H1 (cell line): Measurements from ENCODE around the gene ISOC2. TPM values are rescaled to one million over a fixed set of nuclear protein-coding genes. Genes with fewer than 3 reads are reported as not detected.
A peak's percentile ranks its signal among the peaks of the same experiment; 100 is the strongest.

ENCODE experiments used
- CTCF ChIA-PET: fragments of 300-600 bp; sonication (Branson Sonifier 250); formaldehyde crosslinking; loops from one replicate; lab custom pipeline; 2021; ENCODE audit not compliant: partially characterized antibody; lab: Charles Lee
- POLR2A ChIA-PET: fragments of 300-600 bp; sonication (Branson Sonifier 250); formaldehyde crosslinking; loops from one replicate; lab custom pipeline; 2021; ENCODE audit warnings: inconsistent platforms; ENCODE audit not compliant: partially characterized antibody; lab: Charles Lee
- DNase-seq, 2 experiments: peaks; one replicate each; pipeline versions ENCODE4 v3.0.0 to v3.0.0-alpha.2; 2010 to 2022; ENCODE audit warnings: low spot score in 2 of 2, low read depth in 1 of 2, mixed read lengths in 1 of 2
- FAIRE-seq: peaks from 2 replicates; lab custom pipeline; 2011; peaks lifted over from hg19 to GRCh38; lab: Jason Lieb, UNC
- H2AFZ ChIP-seq: 2 replicates; pipeline ENCODE4 v1.8.1; 2012; ENCODE audit warnings: low read length, inconsistent platforms
- H2AK5ac ChIP-seq: 2 replicates; pipeline ENCODE4 v1.6.1; 2013; ENCODE audit warnings: low read depth, low read length
- H2BK120ac ChIP-seq: replicated peaks from 2 replicates; pipeline ENCODE3; 2013; ENCODE audit warnings: low read depth, low read length, inconsistent platforms
- H2BK12ac ChIP-seq: 2 replicates; pipeline ENCODE4 v1.6.1; 2013; ENCODE audit warnings: low read depth, low read length
- H2BK15ac ChIP-seq: 2 replicates; pipeline ENCODE4 v1.6.1; 2013; ENCODE audit warnings: low read length
- H2BK20ac ChIP-seq: 2 replicates; pipeline ENCODE4 v1.6.1; 2013; ENCODE audit warnings: low read length
- H2BK5ac ChIP-seq: 2 replicates; pipeline ENCODE4 v1.6.1; 2013; ENCODE audit warnings: low read depth, low read length
- H3K14ac ChIP-seq: 2 replicates; pipeline ENCODE4 v1.6.1; 2013; ENCODE audit warnings: inconsistent platforms; ENCODE audit not compliant: insufficient read length
- H3K18ac ChIP-seq: 2 replicates; pipeline ENCODE4 v1.6.1; 2013; ENCODE audit warnings: low read length; ENCODE audit errors: extremely low read depth
- H3K23ac ChIP-seq: 2 replicates; pipeline ENCODE4 v1.6.1; 2013; ENCODE audit warnings: inconsistent platforms; ENCODE audit not compliant: insufficient read length
- H3K23me2 ChIP-seq: 2 replicates; pipeline ENCODE4 v1.6.1; 2013; ENCODE audit warnings: low read depth, low read length
- H3K27ac ChIP-seq: 2 replicates; pipeline ENCODE4 v1.6.1; 2011; ENCODE audit warnings: low read depth, low read length, inconsistent platforms
- H3K27me3 ChIP-seq, 4 experiments: replicated peaks in 1 of 4; 1 replicate in 1 of 4; 2 replicates in 3 of 4; pipeline versions ENCODE4 v1.6.1 to v1.8.1; 2011 to 2013; ENCODE audit warnings: low read length in 3 of 4, mild to moderate bottlenecking in 3 of 4, inconsistent platforms in 2 of 4, mixed read lengths in 2 of 4, moderate library complexity in 1 of 4; ENCODE audit not compliant: control insufficient read depth in 3 of 4, insufficient read depth in 3 of 4; ENCODE audit errors: extremely low read depth in 1 of 4
- H3K36me3 ChIP-seq, 4 experiments: 2 replicates each; pipeline versions ENCODE4 v1.6.1 to v1.8.1; 2011 to 2013; ENCODE audit warnings: mild to moderate bottlenecking in 4 of 4, low read length in 3 of 4, moderate library complexity in 2 of 4, control low read depth in 1 of 4, inconsistent platforms in 1 of 4; ENCODE audit not compliant: insufficient read depth in 4 of 4, control insufficient read depth in 2 of 4
- H3K4ac ChIP-seq: replicated peaks from 2 replicates; pipeline ENCODE3; 2013; ENCODE audit warnings: low read length, low read depth, mixed read lengths, inconsistent platforms; ENCODE audit not compliant: insufficient read length
- H3K4me1 ChIP-seq, 4 experiments: replicated peaks in 1 of 4; 1 replicate in 1 of 4; 2 replicates in 3 of 4; pipeline versions ENCODE4 v1.6.1 to v1.8.1; 2011 to 2013; ENCODE audit warnings: low read length in 3 of 4, inconsistent platforms in 2 of 4, mixed read lengths in 1 of 4; ENCODE audit not compliant: insufficient read depth in 4 of 4, control insufficient read depth in 3 of 4
- H3K4me2 ChIP-seq, 2 experiments: 2 replicates each; pipeline versions ENCODE4 v1.6.1 to v1.8.1; 2011 to 2013; ENCODE audit warnings: low read depth in 2 of 2, low read length in 2 of 2, control low read depth in 1 of 2, inconsistent platforms in 1 of 2, mild to moderate bottlenecking in 1 of 2; ENCODE audit not compliant: insufficient read depth in 1 of 2
- H3K4me3 ChIP-seq, 4 experiments: fragments of 200-600, 300-600 bp in 1 of 4; sonication (generic), shearing (Covaris generic), sonication (Bioruptor Twin) in 1 of 4; 2 replicates each; pipeline versions ENCODE4 v1.5.1 to v1.8.1; 2011 to 2016; ENCODE audit warnings: low read length in 4 of 4, low read depth in 3 of 4, control low read depth in 2 of 4, inconsistent platforms in 2 of 4, mild to moderate bottlenecking in 2 of 4, mixed read lengths in 1 of 4, moderate library complexity in 1 of 4; ENCODE audit not compliant: insufficient read depth in 2 of 4; ENCODE audit errors: extremely low read depth in 1 of 4
- H3K56ac ChIP-seq: replicated peaks from 2 replicates; pipeline ENCODE3; 2013; ENCODE audit warnings: low read depth, mild to moderate bottlenecking, mixed read lengths, low read length, inconsistent platforms; ENCODE audit not compliant: insufficient read length
- H3K79me1 ChIP-seq: 2 replicates; pipeline ENCODE4 v1.6.1; 2013; ENCODE audit warnings: low read depth, low read length, control low read depth
- H3K79me2 ChIP-seq, 2 experiments: 2 replicates each; pipeline versions ENCODE4 v1.6.1 to v1.8.1; 2012 to 2013; ENCODE audit warnings: low read length in 2 of 2, mild to moderate bottlenecking in 2 of 2, inconsistent platforms in 1 of 2; ENCODE audit not compliant: insufficient read depth in 2 of 2, control insufficient read depth in 1 of 2
- H3K9ac ChIP-seq, 4 experiments: replicated peaks in 1 of 4; 1 replicate in 1 of 4; 2 replicates in 3 of 4; pipeline versions ENCODE4 v1.6.1 to v1.8.1; 2011 to 2013; ENCODE audit warnings: low read depth in 3 of 4, low read length in 3 of 4, control low read depth in 2 of 4, mild to moderate bottlenecking in 2 of 4, moderate library complexity in 2 of 4, inconsistent platforms in 1 of 4; ENCODE audit errors: extremely low read depth in 1 of 4
- H3K9me3 ChIP-seq, 2 experiments: 2 replicates each; pipeline versions ENCODE4 v1.6.1 to v1.8.1; 2012 to 2013; ENCODE audit warnings: mild to moderate bottlenecking in 2 of 2, moderate library complexity in 2 of 2, control low read depth in 1 of 2, inconsistent platforms in 1 of 2, low read depth in 1 of 2, low read length in 1 of 2, mixed read lengths in 1 of 2; ENCODE audit not compliant: insufficient read depth in 2 of 2
- H4K20me1 ChIP-seq, 2 experiments: replicated peaks in 1 of 2; 2 replicates each; pipeline versions ENCODE3 to v1.8.1; 2011 to 2013; ENCODE audit warnings: inconsistent platforms in 2 of 2, low read length in 2 of 2, mild to moderate bottlenecking in 1 of 2; ENCODE audit not compliant: insufficient read depth in 2 of 2, control insufficient read depth in 1 of 2
- H4K5ac ChIP-seq: 2 replicates; pipeline ENCODE4 v1.6.1; 2013; ENCODE audit warnings: low read length, low read depth, mixed read lengths, inconsistent platforms; ENCODE audit not compliant: insufficient read length
- H4K8ac ChIP-seq: 2 replicates; pipeline ENCODE4 v1.8.0; 2013; ENCODE audit warnings: mild to moderate bottlenecking, moderate library complexity, low read length, inconsistent platforms; ENCODE audit not compliant: insufficient read depth; ENCODE audit errors: extremely low read depth
- H4K91ac ChIP-seq: replicated peaks from 2 replicates; pipeline ENCODE3; 2013; ENCODE audit warnings: low read length, mixed read lengths, inconsistent platforms; ENCODE audit not compliant: insufficient read length
- CTBP2 ChIP-seq: IDR thresholded peaks from 2 replicates; pipeline ENCODE4 v1.7.0; 2011; ENCODE audit warnings: borderline replicate concordance, mild to moderate bottlenecking, moderate library complexity, mixed read lengths, low read length; ENCODE audit not compliant: insufficient read depth, insufficient read length
- EGR1 ChIP-seq: IDR thresholded peaks from 2 replicates; pipeline ENCODE4 v1.6.1; 2011; ENCODE audit warnings: low read depth, low read length, borderline replicate concordance
- EZH2 ChIP-seq: fragments of 200-600 bp; sonication (generic); IDR thresholded peaks from 2 replicates; pipeline ENCODE4 v1.7.1; 2012; ENCODE audit warnings: low read depth, mild to moderate bottlenecking, moderate library complexity, low read length, inconsistent platforms; ENCODE audit not compliant: severe bottlenecking
- GTF2F1 ChIP-seq: IDR thresholded peaks from 2 replicates; pipeline ENCODE4 v1.6.1; 2012; ENCODE audit warnings: low read depth, low read length, improper control_type of control experiment, borderline replicate concordance
- KDM5A ChIP-seq: fragments of 200-600 bp; IDR thresholded peaks from 2 replicates; pipeline ENCODE4 v1.7.1; 2012; ENCODE audit warnings: mild to moderate bottlenecking, low read length, inconsistent platforms, mixed read lengths
- PHF8 ChIP-seq: fragments of 200-600 bp; sonication (generic); conservative IDR thresholded peaks from 2 replicates; pipeline ENCODE4 v1.7.1; 2012; ENCODE audit warnings: low read depth, mild to moderate bottlenecking, inconsistent platforms, low read length, moderate library complexity
- POLR2A ChIP-seq, 2 experiments: IDR thresholded peaks; 1 replicate in 1 of 2; 2 replicates in 1 of 2; pipeline ENCODE4 v1.6.1; 2011; ENCODE audit warnings: low read depth in 2 of 2, low read length in 2 of 2, mild to moderate bottlenecking in 2 of 2; ENCODE audit errors: control extremely low read depth in 1 of 2
- RBBP5 ChIP-seq: IDR thresholded peaks from 2 replicates; pipeline ENCODE4 v1.7.1; 2012; ENCODE audit warnings: low read depth, mild to moderate bottlenecking, inconsistent platforms, low read length, moderate library complexity, borderline replicate concordance
- RNF2 ChIP-seq: fragments of 200-900, 300-1000 bp; sonication (generic); IDR thresholded peaks from 2 replicates; pipeline ENCODE4 v1.7.1; 2016; ENCODE audit warnings: borderline replicate concordance, low read depth, mild to moderate bottlenecking, antibody characterized with exemption, low read length; ENCODE audit not compliant: poor library complexity, severe bottlenecking; ENCODE audit errors: missing control alignments
- SAP30 ChIP-seq: fragments of 300-600 bp; sonication (generic); IDR thresholded peaks from 2 replicates; pipeline ENCODE4 v1.7.1; 2012; ENCODE audit warnings: low read length, moderate library complexity, mild to moderate bottlenecking, inconsistent platforms; ENCODE audit not compliant: insufficient read depth, insufficient replicate concordance
- YY1 ChIP-seq: IDR thresholded peaks from 2 replicates; pipeline ENCODE4 v1.6.1; 2011; ENCODE audit warnings: low read depth, mild to moderate bottlenecking, low read length
- WGBS, 2 experiments: shearing (Covaris generic) in 1 of 2; methylation state at CpG; one replicate each; pipeline versions ENCODE4 v1.1.6 to v1.1.7; 2013 to 2015; ENCODE audit warnings: low lambda C conversion rate in 2 of 2, mixed read lengths in 2 of 2, inconsistent platforms in 1 of 2, low coverage in 1 of 2, missing lambda C conversion rate in 1 of 2; ENCODE audit not compliant: insufficient replicate concordance in 2 of 2, insufficient coverage in 1 of 2, insufficient read length in 1 of 2; ENCODE audit errors: extremely low coverage in 1 of 2, missing lambda C conversion rate in 1 of 2; 5-methylcytosine and 5-hydroxymethylcytosine counted together
- polyA plus RNA-seq, 7 experiments: library from polyadenylated mRNA; depleted of rRNA in 3 of 7; stranded (reverse) in 5 of 7; unstranded in 2 of 7; fragments of >200 nt in 5 of 7; fragments of 200-250 nt in 2 of 7; gene quantifications; 1 replicate in 5 of 7; 2 replicates in 1 of 7; 4 replicates in 1 of 7; pipeline versions ENCODE4 v1.2.1 to v1.2.3, GENCODE V29; 2011 to 2013; ENCODE audit warnings: missing spikeins in 2 of 7, mixed read lengths in 2 of 7
- total RNA-seq: library from RNA; stranded (reverse); fragmentation: NEBNext Ultra II Directional; extraction: Animal tissue kit (Norgen Biotek cat#: 25700); gene quantifications from 2 replicates; pipeline ENCODE4 v1.2.1, GENCODE V29; 2021
- TF ChIP-seq, protein P1 (sequence below): IDR thresholded peaks from 2 replicates; pipeline ENCODE4 v1.6.1; 2012; ENCODE audit warnings: inconsistent platforms

Gene ISOC2
- total and polyA plus RNA-seq, 2 of the 8 experiments (the other 6 are each of a cell fraction or from before 2014, with no cell fraction given) = 96.9 to 152 TPM

DNA sequence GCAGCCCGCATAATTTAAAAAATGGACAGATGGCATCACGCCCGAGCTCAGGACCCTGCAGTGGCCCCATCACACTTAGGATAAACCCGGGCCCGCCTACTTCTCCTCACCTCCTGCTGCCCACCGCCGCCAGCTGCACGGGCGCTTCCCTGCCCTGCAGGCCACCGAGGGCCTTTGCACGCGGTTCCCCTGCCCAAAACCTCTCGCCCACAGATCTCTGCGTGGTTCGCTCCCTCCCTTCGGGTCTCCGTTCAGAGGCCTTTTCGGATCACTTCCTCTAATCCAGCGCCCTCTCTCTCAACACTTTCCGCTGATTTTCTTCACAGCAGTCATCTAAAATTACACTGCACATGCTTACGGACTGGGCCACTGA lies 20.1 kb downstream of the ISOC2 start:
- Histone ChIP-seq H3K9ac (no peak overlapping the region), H3K23ac (no peak overlapping the region), H3K4me1 (peaks cover 6 to 21% (median 9%) of the 10 kb centered on the region in 4 experiments), H3K18ac (no peak overlapping the region), H3K27ac (no peak overlapping the region), H3K56ac (no peak overlapping the region), H4K20me1 (peaks cover 6 to 14% of the 10 kb centered on the region in 2 experiments), H2AFZ (no peak overlapping the region), H3K9me3 (no peaks in the 10 kb centered on the region), H4K8ac (peak overlapping the region; percentile 45; the same call in 1 of the 2 replicates), H3K27me3 (peaks cover 39 to 79% (median 69%) of the 10 kb centered on the region in 4 experiments), H2BK5ac (no peak overlapping the region), H3K14ac (no peak overlapping the region), H2BK120ac (no peak overlapping the region), H2BK12ac (no peak overlapping the region), H3K79me2 (no peaks in the 10 kb centered on the region), H2BK15ac (no peak overlapping the region; the same call in 1 of the 2 replicates), H3K4ac (no peak overlapping the region), H2AK5ac (no peak overlapping the region), H2BK20ac (no peak overlapping the region), H4K5ac (no peak overlapping the region), H3K23me2 (peaks cover 14% of the 10 kb centered on the region; the same call in 1 of the 2 replicates), H3K4me2 (peak overlapping the region; percentile 74 to 92), H3K36me3 (no peaks in the 10 kb centered on the region), H3K79me1 (no peaks in the 10 kb centered on the region), H4K91ac (no peak overlapping the region), H3K4me3 (peak overlapping the region; percentile 11 to 65 (median 42); a peak in 7 of 8 replicates)
- POLR2A ChIA-PET = interaction anchor here (0.8 to 4.4 kb wide), 8 partner anchors 11 to 71 kb away, joined by 3 to 21 read pairs (median 4); partner anchors contain the start of genes NAT14, TMEM238 and UBE2S
- no peak for FAIRE-seq
- peak in 1 of 2 experiments; percentile 60 for DNase-seq
- WGBS, 2 experiments = 12% methylated on average over 21 of the region's 21 CpGs; no CpG with 5 or more reads in 1 of the 2 experiments
- CTCF ChIA-PET = interaction anchor here (1.0 to 1.6 kb wide), 3 partner anchors 13 to 283 kb away, joined by 3 to 8 read pairs (median 3); no protein-coding TSS in a partner anchor
- TF ChIP-seq, protein P1, sequence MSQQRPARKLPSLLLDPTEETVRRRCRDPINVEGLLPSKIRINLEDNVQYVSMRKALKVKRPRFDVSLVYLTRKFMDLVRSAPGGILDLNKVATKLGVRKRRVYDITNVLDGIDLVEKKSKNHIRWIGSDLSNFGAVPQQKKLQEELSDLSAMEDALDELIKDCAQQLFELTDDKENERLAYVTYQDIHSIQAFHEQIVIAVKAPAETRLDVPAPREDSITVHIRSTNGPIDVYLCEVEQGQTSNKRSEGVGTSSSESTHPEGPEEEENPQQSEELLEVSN = no peak
- no peak for TF ChIP-seq EZH2
- TF ChIP-seq CTBP2 = no peak
- TF ChIP-seq GTF2F1 = no peak
- TF ChIP-seq YY1 = no peak
- no peak for TF ChIP-seq KDM5A
- TF ChIP-seq POLR2A (IDR thresholded peaks at IDR 0.05; ENCODE audit: control extremely low read depth in 1 of 2, low read depth in 2 of 2, low read length in 2 of 2) = no peak
- no peak for TF ChIP-seq SAP30
- TF ChIP-seq EGR1 = no peak
- TF ChIP-seq PHF8 = no peak
- peak; percentile 79 for TF ChIP-seq RNF2
- no peak for TF ChIP-seq RBBP5
